ENCODE data around the gene ZNF841. TPM values are rescaled to one million over a fixed set of nuclear protein-coding genes. Genes with fewer than 3 reads are reported as not detected.

Gene ZNF841
- total and polyA plus RNA-seq, 2 of the 13 experiments (the other 11 are each of a cell fraction or from before 2014, with no cell fraction given) = 6.2 to 14.2 TPM

GRCh38 chr19:52139252-52140031, 43.9 kb upstream of the ZNF841 start, which contains the start of gene ZNF616 (continued):
- no peak for TF ChIP-seq ZXDC (CRISPR knock-in tag; IDR thresholded peaks at IDR 0.05)
- no peak for TF ChIP-seq ZNF24 (IDR thresholded peaks at IDR 0.05)
- no peak for TF ChIP-seq ATRX (CRISPR knock-in tag; IDR thresholded peaks at IDR 0.05; ENCODE audit: borderline replicate concordance)
- no peak for TF ChIP-seq ZNF800 (CRISPR knock-in tag; IDR thresholded peaks at IDR 0.05)
- no peak for TF ChIP-seq ZNF282 (IDR thresholded peaks at IDR 0.05; ENCODE audit: partially characterized antibody)
- TF ChIP-seq MIER3 (CRISPR knock-in tag; IDR thresholded peaks at IDR 0.05; ENCODE audit: borderline replicate concordance) = no peak; the same call in 1 of the 2 replicates
- TF ChIP-seq PBX3 (CRISPR knock-in tag; IDR thresholded peaks at IDR 0.05; ENCODE audit: borderline replicate concordance) = no peak
- no peak for TF ChIP-seq CREBL2 (CRISPR knock-in tag; IDR thresholded peaks at IDR 0.05; ENCODE audit: borderline replicate concordance)
- TF ChIP-seq NKX3-1 (CRISPR knock-in tag; IDR thresholded peaks at IDR 0.05) = no peak
- TF ChIP-seq NCOA1 (CRISPR knock-in tag; IDR thresholded peaks at IDR 0.05) = no peak
- TF ChIP-seq ATF5 (CRISPR knock-in tag; IDR thresholded peaks at IDR 0.05; ENCODE audit: low read depth) = peak; percentile 36; the same call in 1 of the 2 replicates
- peak; percentile 23; the same call in 1 of the 2 replicates for TF ChIP-seq SAFB2 (CRISPR knock-in tag; IDR thresholded peaks at IDR 0.05; ENCODE audit: borderline replicate concordance, low read depth)
- no peak for TF ChIP-seq ZNF121 (CRISPR knock-in tag; IDR thresholded peaks at IDR 0.05)
- no peak for TF ChIP-seq ZMAT5 (CRISPR knock-in tag; IDR thresholded peaks at IDR 0.05; ENCODE audit: borderline replicate concordance, low read depth)
- TF ChIP-seq PHF5A (CRISPR knock-in tag; IDR thresholded peaks at IDR 0.05; ENCODE audit: low read depth, unreplicated experiment) = no peak
- no peak for TF ChIP-seq MLXIP (CRISPR knock-in tag; IDR thresholded peaks at IDR 0.05; ENCODE audit: borderline replicate concordance)
- no peak for TF ChIP-seq DMAP1 (CRISPR knock-in tag; IDR thresholded peaks at IDR 0.05)
- TF ChIP-seq ARNT (IDR thresholded peaks at IDR 0.05) = no peak
- TF ChIP-seq GTF3A (CRISPR knock-in tag; conservative IDR thresholded peaks at IDR 0.05) = 0 out of 2 replicates have a peak, but pooled peaks have one; percentile 76

All from HepG2 (cell line).